Suppressor macrophage treated with lipopolysaccharide for 1 hour (primary cell): ENCODE data around the gene PCDH12.

Experiments
- DNase-seq, 3 donors: peaks; one replicate each; pipeline ENCODE4 v3.0.0-alpha.2; 2020 to 2022

Gene PCDH12

DNA sequence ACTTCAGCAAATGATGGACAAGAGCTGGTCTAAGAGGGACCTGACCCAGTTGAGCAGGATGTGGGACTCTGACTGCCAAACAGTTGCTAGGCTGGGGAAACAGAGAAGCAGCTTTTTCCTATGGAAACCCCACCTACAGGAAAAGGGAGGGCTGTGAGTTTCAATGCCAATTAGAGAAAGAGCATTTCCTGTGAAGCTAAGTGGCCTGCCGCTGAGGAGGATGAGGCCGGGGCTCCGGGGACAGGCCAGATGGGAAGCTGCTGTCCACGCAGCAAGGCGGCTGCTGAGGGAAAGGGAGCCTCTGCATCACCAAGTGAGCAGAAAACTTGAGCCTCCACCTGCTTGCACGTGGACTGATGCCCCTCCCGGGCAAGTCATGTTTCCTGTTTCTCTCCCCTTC lies at the start of gene PCDH12:
Gene PCDH12, minus strand, starts transcription at position 90 of the 400 bp plus-strand sequence. CDS start 351 bp downstream, outside the sequence.
- DNase-seq, result peak; percentile 28 to 44 (median 44)

DNA sequence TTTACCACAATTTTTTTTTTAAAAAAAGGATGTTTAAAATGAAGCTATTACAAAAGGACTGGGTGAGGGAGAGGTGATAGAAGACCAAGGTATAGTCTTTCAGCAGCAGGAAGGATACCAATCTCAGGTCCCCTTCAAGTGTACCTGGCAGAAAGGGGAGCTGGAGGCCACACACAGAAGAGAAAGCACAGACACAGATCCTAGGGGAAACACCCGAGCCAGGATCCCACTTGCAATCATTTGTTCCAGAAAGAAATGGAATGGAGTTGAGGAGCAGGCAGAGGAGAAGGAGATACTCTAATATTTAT lies 49.2 kb upstream of the PCDH12 start:
- no peak for DNase-seq

GRCh38 chr5:142006363-142007236 lies 48.6 kb upstream of the PCDH12 start:
- peak; percentile 28 to 47 (median 42) for DNase-seq

GRCh38 chr5:142003266-142003800 lies 45.3 kb upstream of the PCDH12 start:
- no peak for DNase-seq

DNA sequence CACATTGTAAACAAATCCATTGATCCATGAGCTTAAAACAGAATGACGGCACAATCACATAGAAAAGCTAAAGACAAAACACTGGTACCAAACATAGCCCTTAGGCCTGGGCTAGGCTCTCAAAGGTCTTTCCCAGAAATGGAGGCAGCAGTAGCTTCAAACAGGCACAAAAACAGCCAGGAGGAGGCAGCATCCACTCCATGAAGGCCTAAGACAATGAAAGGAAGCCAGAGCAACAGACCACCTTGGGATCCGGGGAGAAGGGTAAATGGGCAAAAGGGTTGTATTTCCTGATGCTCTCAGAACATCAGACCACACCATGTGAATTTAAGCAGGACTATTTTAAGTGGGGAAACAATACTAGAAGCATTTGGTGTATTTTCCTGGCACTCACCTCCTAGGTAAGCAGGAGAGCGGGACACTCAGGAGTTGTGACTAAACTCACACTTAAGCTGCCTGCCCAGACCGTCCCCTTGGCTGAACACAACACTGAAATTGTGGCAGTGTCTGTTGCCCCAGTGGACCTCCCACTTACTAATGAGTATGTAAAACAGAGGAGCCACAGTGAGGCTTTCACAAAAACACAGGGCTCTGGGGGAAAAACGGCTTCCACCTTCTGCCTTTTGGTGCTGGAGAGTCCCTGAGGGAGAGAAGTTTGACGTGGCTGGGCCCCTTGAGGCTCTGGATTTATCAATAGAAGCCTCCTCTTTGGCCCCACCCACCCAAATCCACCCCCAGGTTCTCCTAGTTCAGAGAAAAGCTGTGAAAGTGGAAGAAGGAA lies 42.9 kb upstream of the PCDH12 start:
- peak in 1 of 3 donors; percentile 24 for DNase-seq

DNA sequence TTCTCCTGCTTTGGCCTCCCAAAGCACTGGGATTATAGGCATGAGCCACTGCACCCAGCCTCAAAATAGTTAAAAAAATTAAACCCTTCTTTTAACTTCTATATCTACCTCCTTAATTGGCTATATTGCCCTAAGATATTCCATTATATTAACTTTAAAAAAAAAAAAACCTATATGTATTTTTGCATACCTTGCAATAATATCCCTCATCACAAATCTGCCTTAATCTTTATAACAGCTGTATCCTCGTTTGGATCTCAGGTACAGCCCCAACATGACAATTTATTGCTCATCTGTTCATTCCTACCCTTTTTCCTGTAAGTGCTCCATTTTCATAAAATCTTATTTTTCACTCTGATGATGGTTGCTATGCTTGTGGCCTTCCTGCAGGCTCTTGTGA lies 42.2 kb upstream of the PCDH12 start:
- DNase-seq, result no peak

- DNase-seq, result no peak
Observed at GRCh38 chr5:141997358-141997960, 39.5 kb upstream of the PCDH12 start.

DNA sequence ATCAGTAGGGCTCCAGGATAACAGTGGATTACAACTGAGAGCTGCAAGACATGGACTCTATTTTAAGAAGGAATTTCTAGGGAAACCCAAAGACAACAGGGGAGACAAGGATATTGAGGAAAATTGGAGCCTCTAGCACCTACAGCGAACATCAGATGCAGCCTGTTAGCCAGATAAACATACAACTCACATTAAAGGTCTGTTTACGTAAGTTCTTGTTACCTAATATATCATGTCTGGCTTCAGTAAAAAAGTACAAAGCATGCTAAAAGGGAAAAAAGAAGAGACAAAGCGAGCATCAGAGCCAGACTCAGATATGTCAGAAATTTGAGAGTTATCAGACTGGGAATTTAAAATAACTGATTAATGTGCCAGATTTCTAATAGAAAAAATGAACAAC lies 37.7 kb upstream of the PCDH12 start:
- no peak for DNase-seq

- DNase-seq, result no peak
Observed at GRCh38 chr5:141994511-141995136, 36.6 kb upstream of the PCDH12 start.

- peak; percentile 83 for DNase-seq
Observed at GRCh38 chr5:141992349-141992963, 34.5 kb upstream of the PCDH12 start.

- no peak for DNase-seq
Observed at GRCh38 chr5:141989720-141990119, 31.7 kb upstream of the PCDH12 start.

DNA sequence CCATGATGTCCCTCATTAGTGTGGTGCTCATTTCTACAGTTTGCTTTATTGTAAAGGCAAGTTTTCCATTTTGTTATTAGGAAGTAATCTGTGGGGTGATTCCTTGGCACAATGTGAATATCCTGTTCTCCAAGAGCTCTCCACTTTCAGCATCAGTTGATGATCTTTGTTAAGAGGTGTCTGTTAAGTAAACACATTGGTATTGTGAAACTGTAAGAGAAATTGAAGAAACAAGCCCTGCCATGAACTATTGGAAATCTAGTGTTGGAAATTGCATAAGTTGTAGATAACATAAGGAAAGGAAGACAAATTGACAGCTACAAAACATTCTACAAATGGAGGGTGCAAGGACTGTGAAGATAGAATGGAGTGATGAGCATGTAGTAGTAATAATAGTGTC lies 28.1 kb upstream of the PCDH12 start:
- DNase-seq, result no peak

DNA sequence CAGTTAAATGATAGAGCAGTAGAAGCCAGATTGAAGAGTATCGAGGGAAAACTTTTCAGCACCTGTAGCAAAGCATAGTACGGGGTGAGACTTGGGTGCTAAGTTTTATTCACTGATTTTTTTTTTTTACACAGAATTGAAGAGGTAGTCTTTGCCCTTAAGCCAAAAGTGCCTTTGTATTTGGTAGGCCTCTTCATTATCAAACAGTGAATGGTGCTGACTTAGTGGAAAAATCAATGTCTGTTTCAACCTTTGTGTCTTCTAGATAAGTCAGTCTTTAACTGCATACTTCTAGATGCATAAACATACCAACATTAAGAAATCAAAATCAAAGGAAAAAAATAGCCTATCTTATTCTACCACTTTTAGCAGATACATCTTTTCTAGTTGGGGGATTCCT lies 24.6 kb upstream of the PCDH12 start:
- DNase-seq, result no peak

- DNase-seq, result no peak
Observed at GRCh38 chr5:141978389-141978788, 20.4 kb upstream of the PCDH12 start.

DNA sequence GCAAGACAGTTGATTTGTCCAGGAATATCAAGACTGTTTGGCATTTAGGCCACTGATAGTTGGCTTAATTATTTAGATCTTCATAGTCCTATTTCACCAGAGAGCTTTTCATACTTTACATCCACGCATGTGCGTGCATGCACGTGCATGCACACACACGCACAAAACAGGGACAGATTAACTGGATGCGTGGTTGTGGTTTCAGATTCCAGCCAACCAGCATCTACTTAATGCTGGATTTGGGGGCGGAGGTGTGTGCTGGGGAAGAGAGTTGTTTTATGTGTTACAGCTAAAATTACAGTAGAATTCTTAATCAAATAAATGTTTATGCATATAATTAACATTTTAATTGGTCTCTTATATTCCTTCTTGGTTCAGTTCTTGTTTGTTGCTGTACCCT lies 18.2 kb upstream of the PCDH12 start:
- DNase-seq, result no peak

GRCh38 chr5:141973871-141974595 lies 16.0 kb upstream of the PCDH12 start:
- DNase-seq, result no peak

DNA sequence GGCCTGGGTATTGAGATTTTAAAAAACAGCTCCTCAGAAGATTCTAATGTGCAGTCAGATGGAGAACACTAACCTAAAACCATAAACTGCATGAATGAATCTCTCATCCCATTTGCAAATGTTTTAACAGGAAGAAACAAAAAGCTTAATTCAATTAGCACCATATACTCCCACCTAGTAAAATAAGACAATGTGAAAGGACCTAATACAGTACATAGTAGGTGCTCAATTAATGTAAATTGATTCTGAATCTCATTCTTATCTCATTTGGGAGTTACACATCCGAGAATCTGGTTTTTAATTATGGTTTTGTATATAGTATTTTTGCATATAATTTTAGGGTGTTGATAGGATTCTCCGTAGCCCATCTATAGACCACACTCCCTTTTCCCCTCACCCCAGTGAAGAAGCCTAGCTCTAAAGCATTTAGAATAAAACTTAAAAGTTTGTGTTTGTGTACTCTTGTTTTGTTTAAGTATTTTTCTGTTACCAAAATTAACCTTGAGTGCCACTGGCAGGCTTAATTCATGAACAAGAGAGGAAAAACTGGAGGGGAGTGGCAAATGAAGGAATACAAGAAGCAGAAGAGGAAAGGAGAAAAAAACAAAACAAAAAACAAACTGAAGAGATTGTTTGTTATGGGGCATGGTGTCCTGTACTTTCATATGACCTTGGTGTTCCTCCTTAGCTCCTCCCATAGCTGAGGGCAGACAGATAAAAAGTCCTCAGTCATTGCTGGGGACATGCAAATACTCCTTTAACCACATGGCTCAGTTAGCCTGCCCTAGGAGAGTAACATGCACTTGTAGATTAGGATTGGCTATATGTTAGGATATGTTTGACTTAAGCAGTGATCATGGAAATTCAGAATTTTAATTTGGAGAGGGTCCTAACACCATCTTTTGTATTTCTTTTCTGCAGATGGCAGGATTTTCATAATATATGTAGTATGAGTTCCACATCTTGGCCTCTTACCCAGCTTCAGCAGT lies 12.1 kb upstream of the PCDH12 start:
- DNase-seq, result peak; percentile 66 to 68 (median 67)

- DNase-seq, result peak; percentile 97 to 98 (median 98)
Observed at GRCh38 chr5:141968914-141969608, 11.1 kb upstream of the PCDH12 start, which contains the start of gene RNF14. RNF14 (plus strand) TSS chr5:141969105; CDS start chr5:141973589, 4,484 bp downstream.

DNA sequence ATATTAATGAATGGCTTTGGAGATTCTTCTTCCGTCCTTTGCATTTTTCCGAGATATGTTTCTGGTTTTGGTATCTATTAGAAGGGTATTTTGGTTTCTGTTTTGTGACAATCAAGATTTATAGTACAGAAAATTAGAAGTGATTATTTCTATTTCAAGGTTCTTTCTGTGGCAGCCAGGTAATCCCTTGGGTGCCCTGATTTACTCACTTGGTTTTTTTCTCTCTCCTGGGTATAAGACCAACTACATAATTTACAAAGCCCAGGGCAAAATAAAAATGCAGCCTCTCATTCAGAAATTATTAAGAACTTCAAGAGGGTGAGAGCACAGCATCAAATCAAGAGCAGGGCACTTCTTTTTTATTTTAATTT lies 8.9 kb upstream of the PCDH12 start:
- DNase-seq, result no peak
